Fibroblast of the aortic adventitia (primary cell): Measurements from ENCODE around the gene GPX1. TPM values are rescaled to one million over a fixed set of nuclear protein-coding genes. Genes with fewer than 3 reads are reported as not detected.

Source experiments
- DNase-seq: peaks from one replicate; pipeline ENCODE4 v3.0.0-alpha.2; 2010; ENCODE audit warnings: low read depth
- H3K4me3 ChIP-seq: 2 replicates; pipeline ENCODE4 v1.5.1; 2011; ENCODE audit warnings: low read depth, mild to moderate bottlenecking, control low read depth, low read length, moderate library complexity
- CTCF ChIP-seq: IDR thresholded peaks from 2 replicates; pipeline ENCODE4 v1.5.1; 2011; ENCODE audit warnings: mild to moderate bottlenecking, low read length, control low read depth, inconsistent platforms; ENCODE audit not compliant: insufficient read depth
- total RNA-seq: library from RNA; depleted of rRNA; stranded (reverse); fragments of >200 nt; gene quantifications from 2 replicates; pipeline ENCODE4 v1.2.3, GENCODE V29; 2012; ENCODE audit warnings: low replicate concordance

GPX1 gene
- total RNA-seq, 1 donor, result 167 TPM

DNA sequence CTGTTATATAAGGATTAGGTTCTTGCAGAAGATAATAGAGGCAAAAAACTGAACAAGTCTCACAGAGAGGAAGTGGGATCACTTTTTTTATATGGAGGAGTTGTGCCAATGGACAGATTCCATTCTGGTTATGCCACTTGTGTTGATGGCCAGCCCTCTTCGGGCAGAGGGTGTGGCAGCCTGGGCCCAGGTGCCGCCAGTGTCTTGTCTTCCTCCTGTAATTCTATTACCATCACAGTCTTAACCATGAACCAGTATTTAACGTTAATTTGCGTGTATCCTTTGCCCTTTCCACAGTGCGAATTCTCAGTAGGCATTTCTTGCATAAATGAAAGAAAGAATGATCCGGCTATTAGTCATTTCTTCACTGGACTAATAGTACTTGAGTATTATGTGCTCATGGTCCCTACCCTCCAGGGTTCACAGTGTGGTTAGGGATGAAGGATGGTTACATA, 11.3 kb downstream of the GPX1 start:
- no peak for TF ChIP-seq CTCF
- H3K4me3 ChIP-seq, result no peak overlapping the region
- peak; percentile 52 for DNase-seq

GRCh38 chr3:49343163-49343562, 15.0 kb downstream of the GPX1 start:
- no peak for DNase-seq

GRCh38 chr3:49341996-49342395, 16.2 kb downstream of the GPX1 start:
- no peak overlapping the region for H3K4me3 ChIP-seq
- TF ChIP-seq CTCF, result no peak
- DNase-seq, result no peak

More at GRCh38 chr3:49343163-49343562, 15.0 kb downstream of the GPX1 start:
- TF ChIP-seq CTCF, result no peak
- H3K4me3 ChIP-seq, result no peak overlapping the region

DNA sequence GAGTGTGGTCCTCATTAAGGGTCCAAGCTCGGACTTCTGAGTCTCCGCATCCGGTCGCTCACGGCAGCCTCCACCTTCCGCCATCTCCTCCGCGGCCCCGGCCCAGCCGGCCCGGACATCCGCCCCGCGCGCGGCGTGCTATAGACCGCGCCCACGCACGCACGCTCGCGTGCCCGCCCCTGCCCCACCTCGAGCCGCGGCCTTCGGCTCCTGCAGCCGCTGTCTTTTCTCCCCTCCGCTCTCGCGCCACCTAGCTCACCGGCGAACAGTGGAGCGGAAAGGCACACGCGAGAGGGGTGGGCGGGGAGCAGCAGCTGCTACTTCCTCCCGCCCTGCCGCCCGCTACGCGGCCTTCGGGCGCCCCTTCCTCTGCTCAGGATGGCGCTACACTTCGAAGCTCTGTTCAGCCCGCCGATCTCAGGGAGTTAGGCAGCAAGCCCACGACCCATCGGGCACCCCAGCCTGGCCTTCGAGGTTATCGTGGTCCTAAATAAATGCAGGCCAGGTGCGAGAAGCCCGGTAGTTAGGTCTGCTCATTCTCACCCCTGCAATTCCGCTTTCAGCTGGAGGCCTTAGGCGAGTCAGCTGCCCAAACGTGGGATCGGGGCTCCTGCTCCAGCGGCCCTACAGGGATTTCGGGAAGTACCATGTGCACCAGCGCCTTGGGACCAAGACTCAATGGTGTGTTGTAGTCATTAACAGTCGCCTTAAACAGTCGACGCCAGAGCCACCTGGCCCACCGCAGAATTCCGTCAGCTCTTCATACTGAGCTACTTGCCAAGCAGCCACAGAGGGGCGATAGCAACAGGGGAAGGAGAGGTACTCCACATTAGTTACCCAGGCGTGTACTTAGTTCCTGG, 18.0 kb downstream of the GPX1 start, which contains the start of gene USP4:
Gene USP4 (minus strand): TSS at position 113 of the 860 bp plus-strand sequence. CDS start 29 bp downstream, at position 84.
- H3K4me3 ChIP-seq, result peak within 1 kb of the TSS; percentile 90
- peak; percentile 83 for DNase-seq
- TF ChIP-seq CTCF, result peak; percentile 54

- no peak for DNase-seq
- no peak for TF ChIP-seq CTCF
Measured at GRCh38 chr3:49339581-49339940, 18.6 kb downstream of the GPX1 start.

DNA sequence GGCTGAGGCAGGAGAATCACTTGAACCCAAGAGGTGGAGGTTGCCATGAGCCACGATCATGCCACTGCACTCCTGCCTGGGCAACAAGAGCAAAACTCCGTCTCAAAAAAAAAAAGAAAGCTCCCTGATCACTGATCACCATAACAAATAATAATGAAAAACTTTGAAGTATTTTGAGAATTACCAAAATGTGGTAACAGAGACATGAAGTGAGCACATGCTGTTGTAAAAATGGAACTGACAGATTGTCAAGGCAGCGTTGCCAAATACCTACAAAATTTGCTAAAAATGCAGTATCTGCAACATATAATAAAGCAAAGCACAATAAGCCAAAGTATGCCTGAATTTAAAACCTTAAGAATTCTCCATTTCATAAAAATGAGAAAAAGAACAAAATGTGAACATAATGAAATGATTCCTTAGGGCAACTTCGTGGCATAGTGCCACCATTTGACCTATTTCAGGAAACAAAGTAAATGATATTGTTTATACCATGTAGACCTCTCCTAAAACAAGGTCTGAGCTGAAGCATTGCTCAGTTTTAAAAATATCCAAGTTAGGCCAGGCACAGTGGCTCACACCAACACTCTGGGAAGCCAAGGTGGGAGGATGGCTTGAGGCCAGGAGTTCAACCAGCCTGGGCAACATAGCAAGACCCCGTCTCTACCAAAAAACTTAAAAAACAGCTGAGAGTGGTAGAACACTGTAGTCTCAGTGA, 24.1 kb downstream of the GPX1 start:
- no peak overlapping the region for H3K4me3 ChIP-seq
- TF ChIP-seq CTCF, result no peak
- DNase-seq, result no peak

More at GRCh38 chr3:49339581-49339940, 18.6 kb downstream of the GPX1 start:
- H3K4me3 ChIP-seq, result peak overlapping the region; percentile 90
